Activated CD4-positive, alpha-beta T cell treated with anti-CD3 and anti-CD28 coated beads for 1 hour (primary cell): ENCODE results near the gene MPRIP.
A peak's percentile ranks its signal among the peaks of the same experiment; 100 is the strongest.

Experiments
- DNase-seq: peaks from one replicate; pipeline ENCODE4 v3.0.0-alpha.2; 2020

Gene MPRIP

GRCh38 chr17:17226451-17227265 lies 184.4 kb downstream of the MPRIP start:
- DNase-seq, result no peak

- no peak for DNase-seq
These were observed 185.6 kb downstream of the MPRIP start for GRCh38 chr17:17227608-17228520.

- no peak for DNase-seq
These were observed 186.4 kb downstream of the MPRIP start for GRCh38 chr17:17228521-17229279.

- DNase-seq, result no peak
These were observed 187.4 kb downstream of the MPRIP start for GRCh38 chr17:17229416-17230384.

- no peak for DNase-seq
These were observed 189.5 kb downstream of the MPRIP start for GRCh38 chr17:17231621-17232302.

GRCh38 chr17:17232303-17232621 lies 190.0 kb downstream of the MPRIP start:
- DNase-seq, result no peak

GRCh38 chr17:17235212-17236174 lies 193.2 kb downstream of the MPRIP start:
- no peak for DNase-seq

- DNase-seq, result no peak
These were observed 194.2 kb downstream of the MPRIP start for GRCh38 chr17:17236295-17237025.

- peak; percentile 83 for DNase-seq
These were observed 195.0 kb downstream of the MPRIP start, which contains the start of gene FLCN for GRCh38 chr17:17237026-17237799. Gene FLCN (minus strand): TSS chr17:17237168. CDS start chr17:17228137, 9,031 bp downstream.

GRCh38 chr17:17239832-17240231 lies 197.6 kb downstream of the MPRIP start:
- DNase-seq, result no peak

GRCh38 chr17:17241656-17242055 lies 199.4 kb downstream of the MPRIP start:
- DNase-seq, result no peak

GRCh38 chr17:17242246-17242645 lies 200.0 kb downstream of the MPRIP start:
- DNase-seq, result no peak
